ENCODE data around the gene SMIM38. TPM values are rescaled to one million over a fixed set of nuclear protein-coding genes. Genes with fewer than 3 reads are reported as not detected.
"Not testable (repeated sequence)": the region's sequence is repeated elsewhere in the genome, so short reads cannot be mapped to it uniquely, and the experiment has no call there.

SMIM38 gene
- total and polyA plus RNA-seq, 10 donors = 0.02 to 2.0 (median 0.93) TPM

- Histone ChIP-seq H3K9me3 (peaks cover 0 to 55% (median 27%) of the 10 kb centered on the region in 8 donors), H3K4me1 (no peaks in the 10 kb centered on the region), H3K36me3 (peaks cover 0 to 4% (median 0%) of the 10 kb centered on the region in 6 donors), H3K27me3 (replicated peaks in 1 of 7) (no peaks in the 10 kb centered on the region), H3K27ac (no peak overlapping the region), H3K4me3 (no peak overlapping the region)
- no peak for TF ChIP-seq CTCF (IDR thresholded peaks at IDR 0.05 in 8 of 11, conservative IDR thresholded peaks at IDR 0.05 in 3 of 11)
- TF ChIP-seq POLR2AphosphoS5 (IDR thresholded peaks at IDR 0.05) = no peak
- no peak for TF ChIP-seq POLR2A (IDR thresholded peaks at IDR 0.05)
- no peak for DNase-seq
- 60 to 81% (median 76%) methylated on average over 4 of the region's 4 CpGs for WGBS, 5 donors
- intact Hi-C loops (cut with DNase I; ENCODE audit: low total_unique reads) = no loop called here
Observed at GRCh38 chr11:69145050-69145380, 10.7 kb upstream of the SMIM38 start.

GRCh38 chr11:69148377-69148762, 7.4 kb upstream of the SMIM38 start:
- Histone ChIP-seq H3K9me3 (peaks cover 0 to 51% (median 26%) of the 10 kb centered on the region in 8 donors), H3K4me1 (no peaks in the 10 kb centered on the region), H3K4me3 (no peak overlapping the region), H3K36me3 (peaks cover 0 to 4% (median 0%) of the 10 kb centered on the region in 6 donors), H3K27me3 (replicated peaks in 1 of 7) (no peaks in the 10 kb centered on the region), H3K27ac (no peak overlapping the region)
- no peak for DNase-seq
- TF ChIP-seq POLR2AphosphoS5 (IDR thresholded peaks at IDR 0.05) (no peak), CTCF (IDR thresholded peaks at IDR 0.05 in 8 of 11, conservative IDR thresholded peaks at IDR 0.05 in 3 of 11) (no peak), POLR2A (IDR thresholded peaks at IDR 0.05) (no peak)
- 95 to 97% (median 95%) methylated on average over 13 of the region's 13 CpGs for WGBS, 5 donors
- intact Hi-C loops (cut with DNase I; ENCODE audit: low total_unique reads) = no loop called here

- peaks cover 0 to 4% (median 0%) of the 10 kb centered on the region in 6 donors for H3K36me3 ChIP-seq
- no peaks in the 10 kb centered on the region for H3K27me3 ChIP-seq (replicated peaks in 1 of 7)
- no peak overlapping the region for H3K27ac ChIP-seq
- intact Hi-C loops (cut with DNase I; ENCODE audit: low total_unique reads) = no loop called here
- H3K4me1 ChIP-seq = no peaks in the 10 kb centered on the region
- TF ChIP-seq POLR2A (IDR thresholded peaks at IDR 0.05) = no peak
- TF ChIP-seq POLR2AphosphoS5 (IDR thresholded peaks at IDR 0.05) = no peak
- TF ChIP-seq CTCF (IDR thresholded peaks at IDR 0.05 in 8 of 11, conservative IDR thresholded peaks at IDR 0.05 in 3 of 11) = no peak
- 82 to 88% (median 86%) methylated on average over 9 of the region's 9 CpGs for WGBS, 5 donors
- peaks cover 0 to 49% (median 26%) of the 10 kb centered on the region in 8 donors for H3K9me3 ChIP-seq
- DNase-seq = peak; percentile 24
- H3K4me3 ChIP-seq = no peak overlapping the region
Observed at GRCh38 chr11:69148806-69149205, 6.9 kb upstream of the SMIM38 start.

- H3K36me3 ChIP-seq; H3K4me3 ChIP-seq; H3K4me1 ChIP-seq; intact Hi-C loops (cut with DNase I; ENCODE audit: low total_unique reads); H3K27ac ChIP-seq; H3K27me3 ChIP-seq (replicated peaks in 1 of 7): not testable (repeated sequence)
- DNase-seq = peak; percentile 52
- WGBS, 5 donors = 79 to 93% (median 88%) methylated on average over 10 to 11 of the region's 11 CpGs
- peaks cover 0 to 49% (median 26%) of the 10 kb centered on the region in 8 donors for H3K9me3 ChIP-seq
Observed at GRCh38 chr11:69149338-69150045, 6.2 kb upstream of the SMIM38 start.

Measured in spleen (tissue), 11 donors.